Measurements from ENCODE around the gene POLR3A. TPM values are rescaled to one million over a fixed set of nuclear protein-coding genes. Genes with fewer than 3 reads are reported as not detected.

POLR3A gene
- total RNA-seq, 2 experiments from 2014 or later = 16.3 to 21.5 TPM

DNA sequence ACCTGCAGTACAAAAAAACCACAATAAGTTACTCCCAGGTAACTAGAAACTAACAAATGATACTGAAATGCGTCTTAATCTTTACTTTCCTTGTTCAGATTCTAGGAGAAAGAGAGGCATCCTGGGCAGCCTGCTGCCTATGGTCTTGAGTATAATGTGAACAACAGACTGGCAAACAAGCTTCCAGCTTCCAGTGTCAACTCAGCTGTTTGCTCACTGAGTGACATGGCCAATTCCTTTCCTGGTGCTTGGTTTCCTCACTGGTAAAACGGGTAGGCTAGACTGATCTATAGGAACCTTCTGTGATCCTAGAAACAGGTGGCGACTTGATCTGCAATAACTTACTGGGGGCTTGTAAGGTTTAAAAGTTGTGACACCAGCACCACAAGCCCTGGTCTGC is 10.1 kb downstream of the POLR3A start:
- BruUV-seq (replicated peaks) = no TSS peak
- POLR2A ChIA-PET = interaction anchor here (0.6 kb wide), 1 partner anchor 77 kb away, joined by 3 read pairs; no protein-coding TSS in a partner anchor

DNA sequence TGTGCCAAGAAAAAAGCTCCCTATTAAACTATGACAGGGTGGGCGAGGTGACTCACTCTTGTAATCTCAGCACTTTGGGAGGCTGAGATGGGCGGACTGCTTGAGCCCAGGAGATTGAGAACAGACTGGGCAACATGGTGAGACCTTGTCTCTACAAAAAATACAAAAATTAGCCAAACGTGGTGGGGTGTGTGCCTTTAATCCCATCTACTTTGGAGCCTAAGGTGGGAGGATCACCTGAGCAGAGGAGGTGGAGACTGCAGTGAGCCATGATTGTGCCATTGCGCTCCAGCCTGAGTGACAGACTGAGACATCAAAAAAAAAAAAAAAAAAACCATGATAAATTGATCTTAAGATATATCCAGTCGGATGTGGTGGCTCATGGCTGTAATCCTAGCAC is 11.5 kb downstream of the POLR3A start:
- ChIA-PET POLR2A (interaction anchor here (0.7 kb wide), 1 partner anchor 92 kb away, joined by 4 read pairs; no protein-coding TSS in a partner anchor), CTCF (ENCODE audit: unreplicated experiment) (no interaction called here)
- Histone ChIP-seq H3K4me1 (ENCODE audit: insufficient read depth, low read length, poor library complexity, severe bottlenecking) (no peaks in the 10 kb centered on the region), H3K27ac (ENCODE audit: low read depth, low read length, poor library complexity, severe bottlenecking) (no peak overlapping the region), H3K79me2 (ENCODE audit: insufficient read depth, low read depth, low read length) (no peaks in the 10 kb centered on the region), H3K36me3 (ENCODE audit: insufficient read depth, low read length) (peaks cover 97% of the 10 kb centered on the region), H3K9me3 (ENCODE audit: low read length) (no peaks in the 10 kb centered on the region), H3K4me2 (ENCODE audit: low read length) (no peak overlapping the region), H3K9me2 (ENCODE audit: insufficient read depth, low read length) (no peaks in the 10 kb centered on the region), H4K20me1 (ENCODE audit: insufficient read depth, low read length) (no peaks in the 10 kb centered on the region), H2AFZ (ENCODE audit: low read length) (no peak overlapping the region), H3K4me3 (ENCODE audit: low read depth, low read length, poor library complexity, severe bottlenecking) (no peak overlapping the region)
- no peak for DNase-seq (ENCODE audit: low spot score)
- TF ChIP-seq, protein P1, sequence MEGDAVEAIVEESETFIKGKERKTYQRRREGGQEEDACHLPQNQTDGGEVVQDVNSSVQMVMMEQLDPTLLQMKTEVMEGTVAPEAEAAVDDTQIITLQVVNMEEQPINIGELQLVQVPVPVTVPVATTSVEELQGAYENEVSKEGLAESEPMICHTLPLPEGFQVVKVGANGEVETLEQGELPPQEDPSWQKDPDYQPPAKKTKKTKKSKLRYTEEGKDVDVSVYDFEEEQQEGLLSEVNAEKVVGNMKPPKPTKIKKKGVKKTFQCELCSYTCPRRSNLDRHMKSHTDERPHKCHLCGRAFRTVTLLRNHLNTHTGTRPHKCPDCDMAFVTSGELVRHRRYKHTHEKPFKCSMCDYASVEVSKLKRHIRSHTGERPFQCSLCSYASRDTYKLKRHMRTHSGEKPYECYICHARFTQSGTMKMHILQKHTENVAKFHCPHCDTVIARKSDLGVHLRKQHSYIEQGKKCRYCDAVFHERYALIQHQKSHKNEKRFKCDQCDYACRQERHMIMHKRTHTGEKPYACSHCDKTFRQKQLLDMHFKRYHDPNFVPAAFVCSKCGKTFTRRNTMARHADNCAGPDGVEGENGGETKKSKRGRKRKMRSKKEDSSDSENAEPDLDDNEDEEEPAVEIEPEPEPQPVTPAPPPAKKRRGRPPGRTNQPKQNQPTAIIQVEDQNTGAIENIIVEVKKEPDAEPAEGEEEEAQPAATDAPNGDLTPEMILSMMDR (conservative IDR thresholded peaks at IDR 0.05; ENCODE audit: low read length) = no peak
- no peak for TF ChIP-seq EZH2phosphoT487 (IDR thresholded peaks at IDR 0.05; ENCODE audit: borderline replicate concordance, low read depth, low read length)
- BruUV-seq (replicated peaks) = no TSS peak
- intact Hi-C loops (cut with micrococcal nuclease; ENCODE audit: unreplicated experiment) = no loop called here

More for the DNA sequence above, 10.1 kb downstream of the POLR3A start:
- DNase-seq (ENCODE audit: low spot score) = no peak
- Histone ChIP-seq H3K9me3 (ENCODE audit: low read length) (no peaks in the 10 kb centered on the region), H3K4me2 (ENCODE audit: low read length) (no peak overlapping the region), H3K79me2 (ENCODE audit: insufficient read depth, low read depth, low read length) (no peaks in the 10 kb centered on the region), H3K9me2 (ENCODE audit: insufficient read depth, low read length) (no peaks in the 10 kb centered on the region), H2AFZ (ENCODE audit: low read length) (no peak overlapping the region), H3K4me1 (ENCODE audit: insufficient read depth, low read length, poor library complexity, severe bottlenecking) (no peaks in the 10 kb centered on the region), H3K27ac (ENCODE audit: low read depth, low read length, poor library complexity, severe bottlenecking) (no peak overlapping the region), H3K36me3 (ENCODE audit: insufficient read depth, low read length) (peaks cover 98% of the 10 kb centered on the region), H4K20me1 (ENCODE audit: insufficient read depth, low read length) (no peaks in the 10 kb centered on the region), H3K4me3 (ENCODE audit: low read depth, low read length, poor library complexity, severe bottlenecking) (no peak overlapping the region)
- intact Hi-C loops (cut with micrococcal nuclease; ENCODE audit: unreplicated experiment) = no loop called here
- TF ChIP-seq EZH2phosphoT487 (IDR thresholded peaks at IDR 0.05; ENCODE audit: borderline replicate concordance, low read depth, low read length) = no peak
- TF ChIP-seq, protein P1 (conservative IDR thresholded peaks at IDR 0.05; ENCODE audit: low read length) = no peak
- CTCF ChIA-PET (ENCODE audit: unreplicated experiment) = no interaction called here

DNA sequence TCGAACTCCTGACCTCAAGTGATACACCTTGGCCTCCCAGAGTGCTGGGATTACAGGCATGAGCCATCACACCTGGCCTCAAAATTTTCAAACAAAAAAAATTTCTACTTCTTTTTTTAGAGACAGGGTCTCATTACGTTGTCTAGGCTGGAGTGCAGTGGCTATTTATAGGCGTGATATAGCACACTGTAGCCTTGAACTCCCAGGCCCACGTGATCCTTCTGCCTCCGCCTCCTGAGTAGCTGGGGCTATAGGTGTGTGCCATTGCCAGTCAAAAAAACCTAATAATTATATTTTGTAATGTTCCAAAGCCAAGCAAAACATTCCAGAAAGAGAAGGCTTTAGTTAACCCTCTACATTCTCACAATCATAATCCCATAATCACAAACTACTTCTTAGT is 13.8 kb downstream of the POLR3A start:
- intact Hi-C loops (cut with micrococcal nuclease; ENCODE audit: unreplicated experiment) = no loop called here
- H3K4me1 ChIP-seq (ENCODE audit: insufficient read depth, low read length, poor library complexity, severe bottlenecking) = no peaks in the 10 kb centered on the region
- H3K9me2 ChIP-seq (ENCODE audit: insufficient read depth, low read length) = no peaks in the 10 kb centered on the region
- no peak overlapping the region for H3K4me3 ChIP-seq (ENCODE audit: low read depth, low read length, poor library complexity, severe bottlenecking)
- H3K9me3 ChIP-seq (ENCODE audit: low read length) = no peaks in the 10 kb centered on the region
- no peak overlapping the region for H3K27ac ChIP-seq (ENCODE audit: low read depth, low read length, poor library complexity, severe bottlenecking)
- H4K20me1 ChIP-seq (ENCODE audit: insufficient read depth, low read length) = no peaks in the 10 kb centered on the region
- H3K79me2 ChIP-seq (ENCODE audit: insufficient read depth, low read depth, low read length) = no peaks in the 10 kb centered on the region
- H3K4me2 ChIP-seq (ENCODE audit: low read length) = no peak overlapping the region
- peaks cover 97% of the 10 kb centered on the region for H3K36me3 ChIP-seq (ENCODE audit: insufficient read depth, low read length)
- no peak for DNase-seq (ENCODE audit: low spot score)
- no peak overlapping the region for H2AFZ ChIP-seq (ENCODE audit: low read length)
- no peak for TF ChIP-seq EZH2phosphoT487 (IDR thresholded peaks at IDR 0.05; ENCODE audit: borderline replicate concordance, low read depth, low read length)
- TF ChIP-seq, protein P1 (conservative IDR thresholded peaks at IDR 0.05; ENCODE audit: low read length) = no peak
- no TSS peak for BruUV-seq (replicated peaks)
- CTCF ChIA-PET (ENCODE audit: unreplicated experiment) = no interaction called here
- POLR2A ChIA-PET = interaction anchor here (0.6 to 1.7 kb wide), 2 partner anchors 12 to 219 kb away, joined by 3 read pairs; no protein-coding TSS in a partner anchor

All from OCI-LY7 (cell line).